GM21825 (cell line): ENCODE results near the gene KANK4.
"Not testable (repeated sequence)": the region's sequence is repeated elsewhere in the genome, so short reads cannot be mapped to it uniquely, and the experiment has no call there.

ENCODE experiments used
- ATAC-seq: cut with Tn5 transposase; IDR thresholded peaks from one replicate; pipeline ENCODE4 v1.9.1; 2021; ENCODE audit warnings: mild to moderate bottlenecking, moderate library complexity; ENCODE audit not compliant: unreplicated experiment

The KANK4 gene

GRCh38 chr1:62241371-62242131 is 77.7 kb downstream of the KANK4 start:
- no peak for ATAC-seq

- no peak for ATAC-seq
Observed at GRCh38 chr1:62240651-62241370, 78.4 kb downstream of the KANK4 start.

GRCh38 chr1:62239652-62240403 is 79.4 kb downstream of the KANK4 start:
- ATAC-seq: not testable (repeated sequence)

GRCh38 chr1:62238507-62238906 is 80.7 kb downstream of the KANK4 start:
- ATAC-seq: no peak

- no peak for ATAC-seq
Observed at GRCh38 chr1:62237950-62238374, 81.3 kb downstream of the KANK4 start.

GRCh38 chr1:62237361-62237760 is 81.9 kb downstream of the KANK4 start:
- no peak for ATAC-seq

GRCh38 chr1:62235576-62235975 is 83.7 kb downstream of the KANK4 start:
- ATAC-seq: no peak

- ATAC-seq: no peak
Observed at GRCh38 chr1:62234688-62235087, 84.5 kb downstream of the KANK4 start.

GRCh38 chr1:62233926-62234450 is 85.2 kb downstream of the KANK4 start:
- no peak for ATAC-seq

- no peak for ATAC-seq
Observed at GRCh38 chr1:62232871-62233278, 86.4 kb downstream of the KANK4 start.

GRCh38 chr1:62230718-62231117 is 88.5 kb downstream of the KANK4 start:
- no peak for ATAC-seq

- no peak for ATAC-seq
Observed at GRCh38 chr1:62229932-62230331, 89.3 kb downstream of the KANK4 start.

GRCh38 chr1:62229468-62229867 is 89.8 kb downstream of the KANK4 start:
- ATAC-seq: no peak

- no peak for ATAC-seq
Observed at GRCh38 chr1:62228883-62229187, 90.4 kb downstream of the KANK4 start.

- no peak for ATAC-seq
Observed at GRCh38 chr1:62228136-62228882, 90.9 kb downstream of the KANK4 start.

- no peak for ATAC-seq
Observed at GRCh38 chr1:62227496-62227895, 91.7 kb downstream of the KANK4 start.

GRCh38 chr1:62224182-62224581 is 95.1 kb downstream of the KANK4 start:
- ATAC-seq: no peak

GRCh38 chr1:62222321-62222720 is 96.9 kb downstream of the KANK4 start:
- ATAC-seq: no peak

GRCh38 chr1:62221171-62221570 is 98.1 kb downstream of the KANK4 start:
- no peak for ATAC-seq

GRCh38 chr1:62220456-62220855 is 98.8 kb downstream of the KANK4 start:
- ATAC-seq: not testable (repeated sequence)

GRCh38 chr1:62218604-62219003 is 100.6 kb downstream of the KANK4 start:
- ATAC-seq: no peak
